Inflammatory macrophage treated with lipopolysaccharide for 1 hour (primary cell): ENCODE data around the gene ZNF527.
A peak's percentile ranks its signal among the peaks of the same experiment; 100 is the strongest.
"Not testable (repeated sequence)": the region's sequence is repeated elsewhere in the genome, so short reads cannot be mapped to it uniquely, and the experiment has no call there.

Source experiments
- DNase-seq, 2 donors: peaks; one replicate each; pipeline ENCODE4 v3.0.0-alpha.2; 2020 to 2022

ZNF527 gene

DNA sequence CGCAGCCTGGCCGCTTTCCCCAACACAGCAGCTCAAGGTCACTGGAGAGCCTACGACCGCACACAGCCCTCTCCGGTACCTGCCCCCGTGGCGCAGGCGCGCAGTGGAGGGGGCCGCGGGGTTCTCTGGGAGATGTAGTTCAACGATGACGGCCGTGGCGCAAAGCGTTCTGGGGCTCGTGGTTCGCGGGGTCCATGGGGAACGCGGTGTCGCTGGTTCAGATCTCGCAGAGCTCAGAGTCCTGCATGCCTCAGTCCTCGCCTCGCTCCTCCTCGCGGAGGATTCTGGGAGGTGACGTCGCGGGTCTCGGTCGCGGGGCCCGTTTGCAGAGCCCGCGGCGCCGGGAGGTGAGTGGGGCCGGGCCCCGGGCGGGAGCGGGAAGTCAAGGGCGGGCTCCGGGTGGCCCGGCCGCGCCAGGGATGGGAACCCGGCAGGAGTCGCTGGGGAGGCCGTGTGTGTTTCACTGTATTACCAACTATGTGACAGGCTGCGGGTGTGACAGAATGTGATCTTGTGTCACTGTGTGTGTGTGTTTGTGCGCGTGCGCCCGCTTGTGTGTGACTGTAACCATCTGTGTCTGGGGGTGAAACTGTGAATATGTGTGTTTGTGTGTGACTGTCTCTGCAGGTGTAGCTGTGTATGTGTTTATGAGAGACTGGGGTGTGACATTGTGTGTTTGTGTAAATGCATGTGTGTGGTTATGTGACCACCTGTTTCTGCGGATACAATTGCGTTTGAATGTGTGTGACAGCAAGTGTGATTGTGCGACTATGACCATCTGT is at the start of gene ZNF527:
Gene ZNF527 (plus strand): TSS at position 220 of the 782 bp plus-strand sequence. CDS start 3,100 bp downstream, outside the sequence.
- peak; percentile 95 for DNase-seq

DNA sequence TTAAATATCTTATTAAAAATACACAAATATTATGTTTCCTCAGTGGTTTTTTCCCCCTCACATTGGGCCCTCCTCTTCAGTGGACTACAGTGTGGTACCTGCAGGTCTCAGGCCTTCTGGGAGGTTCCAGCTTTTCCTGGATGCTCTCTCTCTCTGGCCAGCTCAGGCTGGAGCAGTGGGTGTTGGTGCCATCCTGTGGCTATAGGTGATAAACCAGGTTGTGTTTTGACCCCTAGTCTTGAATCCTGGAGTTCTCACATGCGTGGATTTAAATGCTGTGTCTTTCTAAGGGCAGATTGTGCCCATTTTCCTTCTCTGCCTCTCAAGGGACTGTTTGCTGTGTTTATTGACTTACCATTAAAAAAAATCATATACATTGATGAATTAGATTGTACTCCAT is 41.2 kb upstream of the ZNF527 start:
- no peak for DNase-seq

DNA sequence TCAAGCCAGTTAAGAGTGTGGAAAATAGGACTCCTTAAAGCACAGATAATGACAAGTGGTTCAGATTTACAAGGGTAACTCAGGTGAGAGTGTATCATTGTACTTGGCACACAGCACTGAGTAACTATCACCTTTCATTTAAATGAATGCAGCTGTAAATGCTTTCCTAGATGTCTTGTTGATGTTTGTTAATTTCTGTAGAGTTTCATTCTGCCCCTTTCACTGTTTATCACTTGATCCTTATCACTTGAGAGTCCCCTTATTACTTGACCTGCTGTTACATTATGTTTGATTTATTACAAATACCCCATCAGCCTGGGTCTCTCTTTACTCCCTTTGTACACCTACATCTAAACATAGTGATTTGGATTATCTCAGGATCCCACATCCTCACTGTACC is 38.1 kb upstream of the ZNF527 start:
- no peak for DNase-seq

DNA sequence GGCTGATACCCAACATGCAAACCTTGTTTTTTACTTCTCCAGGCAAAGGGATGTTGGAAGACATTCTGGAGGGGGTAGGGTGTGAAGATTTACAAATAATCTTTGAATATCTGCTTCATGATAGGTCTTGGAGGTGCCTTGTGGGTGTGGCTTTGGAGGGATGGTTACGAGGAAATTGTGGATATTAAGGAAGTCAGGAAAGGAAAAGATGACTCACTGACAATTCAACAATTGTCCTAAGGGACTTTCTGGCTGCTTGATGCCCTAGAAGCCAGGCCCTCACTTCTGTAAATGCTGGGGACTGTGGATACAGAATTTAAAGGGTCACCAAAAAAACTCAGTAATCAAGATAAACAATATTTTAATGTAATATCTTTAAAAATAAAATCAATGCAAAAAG is 37.4 kb upstream of the ZNF527 start:
- no peak for DNase-seq

DNA sequence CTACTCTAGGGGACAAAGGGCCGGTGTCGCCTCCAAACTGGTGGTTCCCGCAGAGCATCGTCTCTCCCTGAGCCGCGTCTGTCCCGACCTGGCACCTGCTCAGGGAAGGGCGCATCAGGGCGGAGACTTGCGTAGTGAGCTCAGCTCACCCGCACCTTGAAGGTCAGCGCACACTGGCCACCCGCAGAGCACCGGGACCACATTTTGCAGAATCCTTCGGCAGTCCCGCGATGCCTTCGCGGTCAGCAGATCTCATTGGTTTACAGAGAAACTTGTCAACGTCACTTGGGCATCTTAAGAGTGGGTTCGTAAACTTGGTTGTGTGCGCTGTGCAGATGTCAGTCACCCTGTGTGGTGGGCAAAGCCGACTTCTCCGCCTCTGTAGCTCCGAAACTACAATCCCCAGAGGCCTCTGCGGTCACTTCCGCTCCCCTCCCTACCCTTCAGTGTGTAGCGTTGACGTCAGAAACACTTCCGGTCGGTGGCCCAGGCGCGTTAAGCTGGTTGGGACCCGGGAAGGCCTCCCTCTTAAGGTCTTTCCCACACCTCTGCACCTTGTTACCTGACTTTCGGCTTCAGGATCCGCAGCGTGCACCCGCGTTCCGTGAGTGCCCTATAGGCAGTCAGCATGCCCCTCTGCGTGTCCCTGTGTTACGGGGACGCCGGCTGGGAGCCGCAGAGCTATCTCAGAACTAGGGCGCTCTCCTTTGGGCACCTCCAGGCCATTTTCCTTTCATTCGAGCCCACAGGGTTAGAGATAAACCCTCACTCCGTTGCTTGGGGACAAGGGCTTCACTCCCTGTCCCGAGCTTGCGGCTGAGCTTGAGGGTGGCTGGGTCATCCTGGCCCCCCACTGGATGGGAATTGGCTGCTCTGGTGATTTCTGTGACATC is 36.5 kb upstream of the ZNF527 start:
- peak; percentile 67 to 90 for DNase-seq

DNA sequence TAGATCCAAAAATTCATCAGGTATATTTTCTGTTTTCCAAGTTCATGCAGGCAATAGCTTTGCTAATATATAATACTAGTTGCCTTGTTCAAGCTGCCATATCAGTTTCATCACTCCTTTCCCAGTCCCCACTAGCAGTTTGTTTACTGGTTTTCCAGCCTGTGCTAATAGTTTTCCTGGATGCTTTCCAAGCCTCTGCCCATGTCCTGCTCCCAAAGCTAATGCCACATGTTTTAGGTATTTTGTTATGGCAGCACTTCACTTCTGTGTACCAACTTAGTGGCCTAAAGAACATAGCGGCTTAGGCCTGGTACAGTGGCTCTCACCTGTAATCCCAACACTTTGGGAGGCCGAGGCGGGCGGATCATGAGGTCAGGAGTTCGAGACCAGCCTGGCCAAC is 28.1 kb upstream of the ZNF527 start:
- no peak for DNase-seq

DNA sequence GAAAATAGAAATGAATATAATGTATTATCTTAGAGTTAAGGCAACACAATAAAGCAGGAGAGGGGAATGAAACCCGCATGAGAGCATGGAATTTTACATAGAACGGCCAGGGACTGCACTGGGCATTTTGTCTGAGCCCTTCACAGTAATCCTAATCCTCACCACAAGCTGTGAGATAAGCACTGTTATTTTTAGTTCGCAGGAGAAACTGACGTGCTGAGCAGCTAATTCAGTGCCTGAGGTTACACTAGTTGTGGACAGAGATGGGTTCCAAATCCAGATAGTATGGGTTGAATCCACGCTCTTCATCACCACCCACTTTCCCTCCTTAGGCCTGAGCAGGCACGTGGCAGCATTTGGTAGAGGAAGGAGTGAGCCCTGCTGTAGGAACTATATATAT is 24.8 kb upstream of the ZNF527 start:
- no peak for DNase-seq

DNA sequence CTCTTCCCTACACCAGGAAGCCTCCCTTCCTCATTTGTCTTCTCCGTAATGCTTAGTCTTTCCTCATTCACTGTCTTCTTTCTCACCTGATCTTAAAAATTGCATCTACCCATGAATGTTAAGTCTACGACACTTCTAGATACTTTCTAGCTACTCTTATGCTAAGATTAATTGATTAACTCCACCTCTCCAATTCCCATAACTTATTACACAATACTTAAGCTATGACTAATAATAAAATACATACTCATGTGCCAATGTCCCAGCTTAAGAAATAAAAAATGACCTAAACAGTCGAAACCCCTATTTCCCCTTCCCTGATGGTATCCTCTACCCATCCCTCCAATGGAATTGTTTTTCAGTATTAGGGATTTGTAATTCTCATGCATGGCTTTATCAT is 22.8 kb upstream of the ZNF527 start:
- DNase-seq, result no peak

DNA sequence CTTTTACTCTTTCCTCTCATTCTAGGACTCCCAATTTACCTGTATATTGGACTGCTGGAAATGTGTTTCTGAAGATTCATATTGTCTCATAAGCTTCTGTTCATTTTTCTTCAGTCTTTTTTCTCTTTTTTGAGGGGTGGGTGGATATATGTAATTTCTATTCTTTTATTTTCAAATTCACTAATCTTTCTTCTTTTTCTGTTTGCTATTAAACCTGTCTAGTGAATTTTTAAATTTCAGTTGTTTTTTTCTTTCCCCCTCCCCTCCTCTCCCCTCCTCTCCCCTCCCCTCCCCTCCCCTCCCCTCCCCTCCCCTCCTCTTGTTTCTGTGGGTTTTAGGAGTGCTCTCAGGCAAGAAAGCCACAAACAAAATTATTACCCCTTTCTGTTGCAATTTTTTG is 16.9 kb upstream of the ZNF527 start:
- no peak for DNase-seq

DNA sequence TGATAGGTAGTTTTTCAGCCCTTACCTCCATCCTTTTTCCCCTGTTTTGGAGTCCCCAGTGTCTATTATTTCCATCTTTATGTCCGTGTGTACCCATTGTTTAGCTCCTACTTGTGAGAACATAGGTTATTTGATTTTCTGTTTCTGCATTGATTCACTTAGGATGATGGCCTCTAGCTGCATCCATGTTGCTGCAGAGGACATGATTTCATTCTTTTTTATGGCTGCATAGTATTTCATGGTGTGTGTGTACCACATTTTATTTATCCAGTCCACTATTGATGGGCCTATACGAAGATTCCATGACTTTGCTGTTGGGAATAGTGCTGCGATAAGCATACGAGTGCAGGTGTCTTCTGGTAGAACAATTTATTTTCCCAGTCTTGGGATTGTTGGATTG is 15.0 kb upstream of the ZNF527 start:
- no peak for DNase-seq

DNA sequence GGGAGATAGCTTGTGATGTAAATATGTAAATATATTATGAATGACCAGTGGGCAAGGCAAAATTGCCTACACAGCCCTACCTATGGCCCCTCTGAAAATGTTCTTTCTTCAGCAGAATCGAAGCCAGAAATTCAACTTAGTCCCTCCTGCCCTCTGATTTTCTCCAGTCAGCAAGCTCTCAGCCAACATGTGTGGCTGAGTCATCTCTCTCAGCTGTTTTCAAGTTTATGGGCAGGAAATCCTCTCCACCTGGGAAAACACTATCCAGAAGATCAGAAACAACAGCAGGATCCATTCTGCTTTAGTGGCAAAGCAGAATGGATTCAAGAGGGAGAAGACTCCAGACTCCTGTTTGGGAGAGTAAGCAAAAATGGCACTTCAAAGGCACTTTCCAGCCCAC is 8.9 kb upstream of the ZNF527 start:
- no peak for DNase-seq

DNA sequence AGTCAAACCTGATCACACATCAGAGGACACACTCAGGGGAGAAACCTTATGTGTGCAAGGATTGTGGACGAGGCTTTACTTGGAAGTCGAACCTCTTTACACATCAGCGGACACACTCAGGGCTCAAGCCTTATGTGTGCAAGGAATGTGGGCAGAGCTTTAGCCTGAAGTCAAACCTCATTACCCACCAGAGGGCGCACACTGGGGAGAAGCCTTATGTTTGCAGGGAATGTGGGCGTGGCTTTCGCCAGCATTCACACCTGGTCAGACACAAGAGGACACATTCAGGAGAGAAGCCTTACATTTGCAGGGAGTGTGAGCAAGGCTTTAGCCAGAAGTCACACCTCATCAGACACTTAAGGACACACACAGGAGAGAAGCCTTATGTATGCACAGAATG is 8.2 kb upstream of the ZNF527 start:
- no peak for DNase-seq

DNA sequence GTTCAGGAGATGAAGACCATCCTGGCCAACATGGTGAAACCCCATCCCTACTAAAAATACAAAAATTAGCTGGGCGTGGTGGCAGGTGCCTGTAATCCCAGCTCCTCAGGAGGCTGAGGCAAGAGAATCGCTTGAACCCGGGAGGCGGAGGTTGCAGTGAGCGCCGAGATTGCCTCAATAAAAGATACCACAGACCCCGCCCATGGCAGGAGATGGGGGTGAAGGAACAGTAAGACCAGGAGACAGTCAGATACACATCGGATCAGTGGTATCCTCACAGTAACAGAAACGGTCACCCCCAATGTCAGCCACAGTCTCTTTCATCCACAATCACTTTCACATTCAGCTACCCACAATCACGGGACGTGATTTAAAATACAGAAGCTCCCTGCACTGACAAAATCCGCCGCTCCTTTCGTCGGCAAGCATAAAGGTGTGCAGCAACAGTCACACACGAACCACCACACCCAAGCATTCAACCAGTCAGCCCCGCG is 466 bp upstream of the ZNF527 start:
- DNase-seq, result not testable (repeated sequence)

DNA sequence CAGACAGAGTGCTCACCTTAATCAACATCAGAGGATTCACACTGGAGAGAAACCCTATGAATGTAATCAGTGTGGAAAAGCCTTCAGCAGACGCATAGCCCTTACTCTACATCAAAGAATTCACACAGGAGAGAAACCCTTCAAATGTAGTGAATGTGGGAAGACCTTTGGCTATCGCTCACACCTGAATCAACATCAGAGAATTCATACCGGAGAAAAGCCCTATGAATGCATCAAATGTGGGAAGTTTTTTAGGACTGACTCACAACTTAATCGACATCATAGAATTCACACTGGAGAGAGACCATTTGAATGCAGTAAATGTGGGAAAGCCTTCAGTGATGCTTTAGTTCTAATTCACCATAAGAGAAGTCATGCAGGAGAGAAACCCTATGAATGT is 18.3 kb downstream of the ZNF527 start:
- no peak for DNase-seq

DNA sequence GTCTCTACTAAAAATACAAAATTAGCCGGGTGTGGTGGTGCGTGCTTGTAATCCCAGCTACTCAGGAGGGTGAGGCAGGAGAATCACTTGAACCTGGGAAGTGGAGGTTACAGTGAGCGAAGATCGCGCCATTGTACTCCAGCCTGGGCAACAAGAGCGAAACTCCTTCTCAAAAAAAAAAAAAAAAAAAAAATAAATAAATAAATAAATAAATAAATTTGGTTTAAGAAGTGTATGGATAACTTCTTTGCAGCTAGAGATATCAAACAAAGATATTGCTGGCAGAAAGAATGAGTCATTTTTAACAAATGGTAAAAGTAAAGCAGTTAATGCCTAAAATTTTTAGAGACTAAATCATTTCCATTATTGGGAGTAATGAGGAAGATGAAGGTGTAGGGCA is 20.5 kb downstream of the ZNF527 start:
- not testable (repeated sequence) for DNase-seq

DNA sequence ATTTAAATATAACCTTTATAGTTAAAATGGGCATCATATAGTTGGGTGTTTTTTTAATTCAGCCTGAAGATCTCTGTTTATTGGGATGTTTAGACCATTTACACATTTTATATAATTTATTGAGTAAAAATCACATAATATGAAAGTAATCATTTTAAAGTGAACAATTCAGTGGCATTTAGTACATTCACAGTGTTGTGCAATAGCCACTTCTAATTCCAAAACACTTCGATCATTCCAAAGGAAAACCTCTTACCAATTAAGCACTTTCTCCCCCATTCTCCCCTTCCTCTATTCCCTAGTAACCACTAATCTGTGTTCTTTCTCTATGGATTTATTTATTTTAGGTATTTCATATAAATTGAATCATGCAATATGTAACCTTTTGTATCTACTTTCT is 30.2 kb downstream of the ZNF527 start:
- no peak for DNase-seq

DNA sequence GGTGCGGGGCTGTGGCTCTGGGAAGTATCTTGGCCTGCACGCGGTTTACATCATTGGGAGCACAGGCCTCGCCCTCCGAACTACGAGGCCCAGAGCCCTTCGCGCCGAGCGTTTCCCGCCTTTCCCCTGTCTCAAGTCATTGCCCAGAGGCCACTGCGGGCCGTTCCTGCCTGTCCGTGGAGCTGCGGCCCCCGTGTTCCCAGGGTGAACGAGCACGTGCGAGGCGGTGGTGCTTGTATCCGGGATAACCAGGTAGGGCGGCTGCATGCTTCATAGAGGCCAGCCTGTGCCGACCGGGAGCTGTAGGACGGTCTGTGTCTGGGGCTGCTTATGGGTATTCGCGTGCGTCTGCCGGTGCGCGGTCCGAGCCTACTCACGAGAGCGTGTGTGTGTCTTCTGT is 32.5 kb downstream of the ZNF527 start:
- no peak for DNase-seq

DNA sequence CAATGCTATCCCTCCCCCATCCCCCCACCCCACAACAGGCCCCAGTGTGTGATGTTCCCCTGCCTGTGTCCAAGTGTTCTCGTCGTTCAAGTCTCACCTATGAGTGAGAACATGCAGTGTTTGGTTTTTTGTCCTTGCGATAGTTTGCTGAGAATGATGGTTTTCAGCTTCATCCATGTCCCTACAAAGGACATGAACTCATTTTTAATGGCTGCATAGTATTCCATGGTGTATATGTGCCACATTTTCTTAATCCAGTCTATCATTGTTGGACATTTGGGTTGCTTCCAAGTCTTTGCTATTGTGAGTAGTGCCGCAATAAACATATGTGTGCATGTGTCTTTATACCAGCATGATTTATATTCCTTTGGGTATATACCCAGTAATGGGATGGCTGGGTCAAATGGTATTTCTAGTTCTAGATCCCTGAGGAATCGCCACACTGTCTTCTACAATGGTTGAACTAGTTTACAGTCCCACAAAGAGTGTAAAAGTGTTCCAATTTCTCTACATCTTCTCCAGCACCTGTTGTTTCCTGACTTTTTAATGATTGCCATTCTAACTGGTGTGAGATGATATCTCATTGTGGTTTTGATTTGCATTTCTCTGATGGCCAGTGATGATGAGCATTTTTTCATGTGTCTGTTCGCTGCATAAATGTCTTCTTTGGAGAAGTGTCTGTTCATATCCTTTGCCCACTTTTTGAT is 35.4 kb downstream of the ZNF527 start:
- not testable (repeated sequence) for DNase-seq

DNA sequence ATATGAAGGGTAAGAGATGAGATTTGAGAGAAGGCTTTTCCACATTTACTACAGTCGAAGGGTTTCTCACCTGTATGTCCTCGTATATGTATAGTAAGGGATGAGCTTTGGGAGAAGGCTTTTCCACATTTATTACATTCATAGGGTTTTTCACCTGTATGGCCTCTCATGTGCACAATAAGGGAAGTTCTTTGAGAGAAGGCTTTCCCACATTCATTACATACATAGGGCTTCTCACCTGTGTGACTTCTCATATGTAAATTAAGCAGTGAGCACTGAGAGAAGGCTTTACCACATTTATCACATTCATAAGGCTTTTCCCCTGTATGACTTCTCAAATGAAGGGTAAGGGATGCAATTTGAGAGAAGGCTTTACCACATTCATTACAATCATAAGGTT is 41.8 kb downstream of the ZNF527 start:
- DNase-seq, result no peak

DNA sequence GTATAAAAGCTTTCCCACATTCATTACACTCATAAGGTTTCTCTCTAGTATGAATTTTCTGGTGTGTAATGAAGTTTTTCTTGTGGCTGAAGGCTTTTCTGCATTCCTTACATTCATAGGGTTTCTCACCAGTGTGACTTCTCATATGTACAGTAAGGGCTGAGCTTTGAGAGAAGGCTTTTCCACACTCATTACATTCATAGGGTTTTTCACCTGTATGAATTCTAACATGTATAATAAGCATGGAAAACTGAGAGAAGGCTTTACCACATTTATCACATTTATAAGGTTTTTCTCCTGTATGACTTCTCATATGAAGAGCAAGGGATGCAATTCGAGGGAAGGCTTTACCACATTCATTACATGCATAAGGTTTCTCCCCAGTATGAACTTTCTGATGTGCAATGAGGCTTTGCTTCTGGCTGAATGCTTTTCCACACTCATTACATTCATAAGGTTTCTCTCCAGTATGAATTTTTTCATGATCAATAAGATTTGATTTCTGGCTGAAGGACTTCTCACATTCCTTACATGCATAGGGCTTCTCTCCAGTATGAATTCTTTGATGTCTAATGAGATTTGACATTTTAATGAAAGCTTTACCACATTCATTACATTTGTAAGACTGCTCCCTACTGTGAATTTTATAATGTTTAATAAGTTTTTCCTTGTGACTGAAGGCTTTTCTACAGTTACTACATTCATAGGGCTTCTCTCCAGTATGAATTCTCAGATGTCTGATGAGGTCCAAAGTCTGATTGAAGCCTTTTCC is 42.6 kb downstream of the ZNF527 start:
- DNase-seq, result no peak
